Measurements from ENCODE around the gene RCAN1. TPM values are rescaled to one million over a fixed set of nuclear protein-coding genes. Genes with fewer than 3 reads are reported as not detected.

Gene RCAN1
- total and polyA plus RNA-seq, 2 of the 13 experiments (the other 11 are each of a cell fraction or from before 2014, with no cell fraction given), result 9.4 to 34.1 TPM

- TF ChIP-seq RNF219 (CRISPR knock-in tag; IDR thresholded peaks at IDR 0.05), result no peak
- TF ChIP-seq KAT2B (IDR thresholded peaks at IDR 0.05; ENCODE audit: borderline replicate concordance, low read depth, low read length), result no peak
- TF ChIP-seq ZNF235 (CRISPR knock-in tag; IDR thresholded peaks at IDR 0.05; ENCODE audit: borderline replicate concordance), result no peak
- TF ChIP-seq HHEX (CRISPR knock-in tag; IDR thresholded peaks at IDR 0.05), result no peak
- TF ChIP-seq ZNF33B (CRISPR knock-in tag; IDR thresholded peaks at IDR 0.05), result no peak
- TF ChIP-seq ONECUT2 (CRISPR knock-in tag; IDR thresholded peaks at IDR 0.05), result no peak
- no peak for TF ChIP-seq SIN3A (IDR thresholded peaks at IDR 0.05; ENCODE audit: borderline replicate concordance, low read depth, low read length)
- TF ChIP-seq, protein P1, sequence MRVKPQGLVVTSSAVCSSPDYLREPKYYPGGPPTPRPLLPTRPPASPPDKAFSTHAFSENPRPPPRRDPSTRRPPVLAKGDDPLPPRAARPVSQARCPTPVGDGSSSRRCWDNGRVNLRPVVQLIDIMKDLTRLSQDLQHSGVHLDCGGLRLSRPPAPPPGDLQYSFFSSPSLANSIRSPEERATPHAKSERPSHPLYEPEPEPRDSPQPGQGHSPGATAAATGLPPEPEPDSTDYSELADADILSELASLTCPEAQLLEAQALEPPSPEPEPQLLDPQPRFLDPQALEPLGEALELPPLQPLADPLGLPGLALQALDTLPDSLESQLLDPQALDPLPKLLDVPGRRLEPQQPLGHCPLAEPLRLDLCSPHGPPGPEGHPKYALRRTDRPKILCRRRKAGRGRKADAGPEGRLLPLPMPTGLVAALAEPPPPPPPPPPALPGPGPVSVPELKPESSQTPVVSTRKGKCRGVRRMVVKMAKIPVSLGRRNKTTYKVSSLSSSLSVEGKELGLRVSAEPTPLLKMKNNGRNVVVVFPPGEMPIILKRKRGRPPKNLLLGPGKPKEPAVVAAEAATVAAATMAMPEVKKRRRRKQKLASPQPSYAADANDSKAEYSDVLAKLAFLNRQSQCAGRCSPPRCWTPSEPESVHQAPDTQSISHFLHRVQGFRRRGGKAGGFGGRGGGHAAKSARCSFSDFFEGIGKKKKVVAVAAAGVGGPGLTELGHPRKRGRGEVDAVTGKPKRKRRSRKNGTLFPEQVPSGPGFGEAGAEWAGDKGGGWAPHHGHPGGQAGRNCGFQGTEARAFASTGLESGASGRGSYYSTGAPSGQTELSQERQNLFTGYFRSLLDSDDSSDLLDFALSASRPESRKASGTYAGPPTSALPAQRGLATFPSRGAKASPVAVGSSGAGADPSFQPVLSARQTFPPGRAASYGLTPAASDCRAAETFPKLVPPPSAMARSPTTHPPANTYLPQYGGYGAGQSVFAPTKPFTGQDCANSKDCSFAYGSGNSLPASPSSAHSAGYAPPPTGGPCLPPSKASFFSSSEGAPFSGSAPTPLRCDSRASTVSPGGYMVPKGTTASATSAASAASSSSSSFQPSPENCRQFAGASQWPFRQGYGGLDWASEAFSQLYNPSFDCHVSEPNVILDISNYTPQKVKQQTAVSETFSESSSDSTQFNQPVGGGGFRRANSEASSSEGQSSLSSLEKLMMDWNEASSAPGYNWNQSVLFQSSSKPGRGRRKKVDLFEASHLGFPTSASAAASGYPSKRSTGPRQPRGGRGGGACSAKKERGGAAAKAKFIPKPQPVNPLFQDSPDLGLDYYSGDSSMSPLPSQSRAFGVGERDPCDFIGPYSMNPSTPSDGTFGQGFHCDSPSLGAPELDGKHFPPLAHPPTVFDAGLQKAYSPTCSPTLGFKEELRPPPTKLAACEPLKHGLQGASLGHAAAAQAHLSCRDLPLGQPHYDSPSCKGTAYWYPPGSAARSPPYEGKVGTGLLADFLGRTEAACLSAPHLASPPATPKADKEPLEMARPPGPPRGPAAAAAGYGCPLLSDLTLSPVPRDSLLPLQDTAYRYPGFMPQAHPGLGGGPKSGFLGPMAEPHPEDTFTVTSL (CRISPR knock-in tag; IDR thresholded peaks at IDR 0.05; ENCODE audit: borderline replicate concordance), result 0 out of 2 replicates have a peak, but pooled peaks have one; percentile 15
- TF ChIP-seq, protein P2, sequence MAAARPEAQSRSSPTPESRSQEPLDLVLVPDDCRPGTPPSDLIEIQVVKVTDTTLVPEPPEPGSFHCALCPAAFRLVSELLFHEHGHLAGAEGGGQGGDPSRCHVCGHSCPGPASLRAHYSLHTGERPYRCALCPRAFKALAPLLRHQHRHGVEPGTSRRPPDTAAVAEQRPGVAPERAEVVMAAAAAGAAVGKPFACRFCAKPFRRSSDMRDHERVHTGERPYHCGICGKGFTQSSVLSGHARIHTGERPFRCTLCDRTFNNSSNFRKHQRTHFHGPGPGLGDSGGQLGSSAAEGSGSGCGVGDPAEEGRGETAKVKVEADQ (CRISPR knock-in tag; IDR thresholded peaks at IDR 0.05; ENCODE audit: borderline replicate concordance), result no peak
- TF ChIP-seq, protein P3, sequence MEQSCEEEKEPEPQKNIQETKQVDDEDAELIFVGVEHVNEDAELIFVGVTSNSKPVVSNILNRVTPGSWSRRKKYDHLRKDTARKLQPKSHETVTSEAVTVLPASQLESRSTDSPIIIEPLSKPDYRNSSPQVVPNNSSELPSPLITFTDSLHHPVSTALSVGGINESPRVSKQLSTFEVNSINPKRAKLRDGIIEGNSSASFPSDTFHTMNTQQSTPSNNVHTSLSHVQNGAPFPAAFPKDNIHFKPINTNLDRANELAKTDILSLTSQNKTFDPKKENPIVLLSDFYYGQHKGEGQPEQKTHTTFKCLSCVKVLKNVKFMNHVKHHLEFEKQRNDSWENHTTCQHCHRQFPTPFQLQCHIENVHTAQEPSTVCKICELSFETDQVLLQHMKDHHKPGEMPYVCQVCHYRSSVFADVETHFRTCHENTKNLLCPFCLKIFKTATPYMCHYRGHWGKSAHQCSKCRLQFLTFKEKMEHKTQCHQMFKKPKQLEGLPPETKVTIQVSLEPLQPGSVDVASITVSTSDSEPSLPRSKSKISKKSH (CRISPR knock-in tag; IDR thresholded peaks at IDR 0.05; ENCODE audit: borderline replicate concordance), result no peak
- TF ChIP-seq EP300 (IDR thresholded peaks at IDR 0.05; ENCODE audit: low read depth in 2 of 2, low read length in 2 of 2), result peak in 1 of 2 experiments; percentile 67; a peak in 1 of 4 replicates
- peak; percentile 48; the same call in 1 of the 2 replicates for TF ChIP-seq EP300 (CRISPR knock-in tag; IDR thresholded peaks at IDR 0.05; ENCODE audit: borderline replicate concordance)
- no peak for TF ChIP-seq PAX8 (CRISPR knock-in tag; IDR thresholded peaks at IDR 0.05; ENCODE audit: borderline replicate concordance)
- no peak for TF ChIP-seq ZNF598 (CRISPR knock-in tag; IDR thresholded peaks at IDR 0.05; ENCODE audit: borderline replicate concordance)
- TF ChIP-seq ZNF205 (CRISPR knock-in tag; IDR thresholded peaks at IDR 0.05), result no peak
- no peak for TF ChIP-seq NFIC (IDR thresholded peaks at IDR 0.05; ENCODE audit: low read length)
- TF ChIP-seq ZNF101 (CRISPR knock-in tag; IDR thresholded peaks at IDR 0.05; ENCODE audit: borderline replicate concordance, low read depth), result no peak
Measured at GRCh38 chr21:34501716-34502115, 113.2 kb downstream of the RCAN1 start (continued).

All from HepG2 (cell line).